ENCODE data around the gene PALLD.
"Not testable (repeated sequence)": the region's sequence is repeated elsewhere in the genome, so short reads cannot be mapped to it uniquely, and the experiment has no call there.

Gene PALLD

DNA sequence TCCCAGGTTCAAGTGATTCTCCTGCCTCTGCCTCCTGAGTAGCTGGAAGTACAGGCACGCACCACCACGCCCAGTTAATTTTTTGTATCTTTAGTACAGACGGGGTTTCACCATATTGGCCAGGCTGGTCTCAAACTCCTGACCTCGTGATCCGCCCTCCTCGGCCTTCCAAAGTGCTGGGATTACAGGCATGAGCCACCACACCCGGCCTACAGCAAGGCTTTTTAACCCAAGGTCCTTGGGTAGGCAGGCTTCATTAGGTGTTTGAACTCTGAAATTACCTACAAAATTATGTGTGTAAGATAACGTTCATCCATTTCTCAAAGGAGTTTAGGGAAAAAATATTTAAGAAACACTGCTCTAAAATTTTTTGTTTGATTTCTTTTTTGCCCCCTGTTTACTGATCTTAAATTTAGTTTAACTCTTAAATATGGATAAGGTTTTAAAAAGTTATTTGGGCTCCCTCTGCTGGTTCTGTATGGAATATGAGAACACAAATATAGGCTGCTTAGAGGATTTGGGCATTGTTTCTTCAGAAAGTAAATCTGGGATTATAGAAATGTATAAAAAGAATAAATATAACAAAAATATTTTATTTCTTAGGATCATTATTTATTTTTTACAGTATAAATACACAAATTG is 420.4 kb downstream of the PALLD start:
- in situ Hi-C loops (cut with HindIII; ENCODE audit: low sequenced_read_pairs), result no loop called here

DNA sequence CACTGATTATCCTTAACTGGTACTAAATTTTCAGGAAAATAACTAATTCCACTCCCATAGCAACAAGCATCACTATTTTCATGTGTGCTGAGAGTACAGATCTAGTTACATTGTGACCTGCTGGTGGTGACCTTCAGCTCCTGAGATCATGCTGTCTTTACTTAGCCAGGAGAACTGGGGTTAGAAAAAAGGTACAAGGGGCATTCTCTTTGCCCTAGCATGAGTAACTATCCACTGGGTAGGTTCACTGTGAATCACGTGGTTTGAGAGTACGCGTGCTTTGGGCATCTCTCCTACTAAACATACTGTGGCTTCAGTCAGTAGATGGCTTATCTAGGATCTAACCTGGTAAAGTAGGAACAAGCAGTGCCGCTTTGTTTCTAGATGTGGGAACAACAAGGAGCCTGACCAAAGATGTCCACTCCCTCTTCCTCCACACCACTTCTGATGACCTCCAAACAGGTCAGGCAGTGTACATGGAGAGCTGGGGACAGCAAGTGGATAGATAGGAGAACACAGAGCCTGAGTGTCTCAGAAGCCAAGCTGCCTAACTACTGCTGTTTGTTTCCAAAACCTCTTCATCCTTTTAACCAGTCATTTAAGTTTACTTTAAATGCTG is 423.0 kb downstream of the PALLD start:
- in situ Hi-C loops (cut with HindIII; ENCODE audit: low sequenced_read_pairs), result loop anchor here (5.0 kb wide), 1 partner anchor 557 kb away; no protein-coding TSS in a partner anchor

DNA sequence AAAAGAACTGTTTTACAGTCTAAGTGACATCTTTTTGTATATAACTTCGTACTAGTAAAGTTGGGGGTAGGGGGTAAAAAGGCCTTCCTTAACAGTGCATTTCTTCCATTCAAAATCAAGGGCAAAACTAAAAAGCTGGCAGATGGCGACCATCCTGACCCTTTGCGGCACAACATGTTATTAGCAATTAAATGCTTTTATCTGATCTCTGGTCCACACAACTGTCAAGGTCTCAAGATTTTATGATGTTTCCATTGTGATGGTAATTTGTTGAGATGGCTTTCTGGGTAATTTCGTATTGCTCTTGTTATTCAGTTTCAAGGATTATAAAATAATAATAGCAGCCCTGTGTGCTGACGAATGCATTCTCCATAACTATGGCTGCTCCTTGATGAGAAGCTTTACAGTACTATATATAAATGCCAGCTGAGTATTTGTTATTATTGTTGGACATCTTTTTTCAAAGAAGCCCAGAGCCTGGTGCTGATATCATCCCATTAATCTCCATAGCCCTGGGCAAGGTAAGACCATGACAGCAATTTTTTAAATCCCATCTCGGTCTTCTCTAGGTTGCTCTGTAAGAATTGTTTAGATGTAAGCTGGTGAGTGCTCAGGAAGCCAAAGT is 423.7 kb downstream of the PALLD start:
- in situ Hi-C loops (cut with HindIII; ENCODE audit: low sequenced_read_pairs), result loop anchor here (5.0 kb wide), 1 partner anchor 557 kb away; no protein-coding TSS in a partner anchor

DNA sequence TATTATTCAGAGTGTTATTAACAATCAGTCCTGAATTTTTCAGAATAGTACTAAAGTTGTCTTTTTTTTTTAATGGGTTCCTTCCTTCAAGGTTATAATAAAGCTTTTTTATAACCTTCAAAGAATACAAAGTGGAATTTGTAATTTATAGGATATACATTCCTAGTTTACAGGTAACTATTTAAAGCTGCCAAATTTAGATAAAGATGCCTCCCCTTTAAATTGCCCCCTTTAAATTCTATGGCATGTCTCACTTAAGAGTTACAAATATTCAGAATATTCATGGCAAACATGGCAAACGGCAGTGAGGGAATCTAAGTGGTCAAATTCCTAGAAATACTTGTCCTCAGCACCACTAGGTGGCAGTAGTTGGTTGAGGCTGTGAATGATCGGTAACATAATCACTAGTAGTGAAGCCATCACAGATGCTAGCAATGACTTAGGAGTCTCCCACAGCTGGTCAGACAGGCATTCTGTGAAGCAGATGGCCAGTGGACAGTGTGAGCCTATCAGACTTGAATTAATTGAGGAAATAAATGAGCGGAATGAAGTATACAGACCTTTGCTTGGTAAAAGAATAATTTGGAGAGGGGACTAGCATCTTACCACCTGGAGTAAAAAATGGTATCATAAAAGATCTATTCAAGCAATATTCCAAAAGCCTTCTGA is 426.8 kb downstream of the PALLD start:
- in situ Hi-C loops (cut with HindIII; ENCODE audit: low sequenced_read_pairs), result loop anchor here (5.0 kb wide), 1 partner anchor 554 kb away; no protein-coding TSS in a partner anchor

DNA sequence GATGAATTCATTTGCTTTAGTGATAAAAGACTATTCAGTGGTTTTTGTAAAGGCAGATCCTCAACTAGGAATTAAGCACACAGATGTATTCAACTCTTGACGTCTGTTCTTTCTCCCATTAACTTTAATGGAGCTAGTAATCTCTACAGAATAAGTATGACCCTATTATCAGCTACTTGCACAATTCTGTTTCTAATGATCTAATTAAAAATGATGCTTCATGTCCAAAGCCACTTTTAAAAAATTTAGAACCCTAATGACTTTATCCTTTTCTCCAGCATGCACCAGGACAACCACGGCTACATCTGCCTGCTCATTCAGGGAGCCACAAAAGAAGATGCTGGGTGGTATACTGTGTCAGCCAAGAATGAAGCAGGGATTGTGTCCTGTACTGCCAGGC is 427.8 kb downstream of the PALLD start:
- in situ Hi-C loops (cut with HindIII; ENCODE audit: low sequenced_read_pairs), result loop anchor here (5.0 kb wide), 1 partner anchor 553 kb away; no protein-coding TSS in a partner anchor

DNA sequence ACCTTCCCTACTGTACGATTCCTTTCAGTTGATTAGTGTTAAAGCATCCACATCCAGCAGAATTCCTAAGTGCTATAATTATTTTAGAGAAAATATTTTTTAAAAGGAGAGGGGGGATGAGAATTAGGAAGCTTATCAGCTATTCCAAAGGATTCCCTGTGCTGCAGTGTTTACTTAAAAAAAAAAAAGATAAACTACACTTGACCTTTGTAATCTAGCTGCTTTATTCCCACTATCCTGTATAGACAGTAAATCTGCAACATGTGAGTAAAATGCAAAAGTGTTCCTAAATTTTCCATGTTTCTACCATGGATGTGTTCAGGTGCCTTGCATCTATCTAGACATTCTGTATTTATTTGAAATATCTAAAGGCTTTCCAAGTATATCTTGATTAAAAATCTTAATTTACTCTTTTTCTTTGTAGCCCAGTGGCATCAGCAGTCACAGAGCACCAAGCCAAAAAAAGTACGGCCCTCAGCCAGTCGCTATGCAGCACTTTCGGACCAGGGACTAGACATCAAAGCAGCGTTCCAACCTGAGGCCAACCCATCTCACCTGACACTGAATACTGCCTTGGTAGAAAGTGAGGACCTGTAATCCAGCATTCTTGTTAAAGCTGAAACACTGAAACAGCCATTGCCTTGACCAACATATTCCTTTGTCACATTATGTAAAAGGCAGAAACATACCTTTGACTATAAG is 429.1 kb downstream of the PALLD start:
- in situ Hi-C loops (cut with HindIII; ENCODE audit: low sequenced_read_pairs), result no loop called here

DNA sequence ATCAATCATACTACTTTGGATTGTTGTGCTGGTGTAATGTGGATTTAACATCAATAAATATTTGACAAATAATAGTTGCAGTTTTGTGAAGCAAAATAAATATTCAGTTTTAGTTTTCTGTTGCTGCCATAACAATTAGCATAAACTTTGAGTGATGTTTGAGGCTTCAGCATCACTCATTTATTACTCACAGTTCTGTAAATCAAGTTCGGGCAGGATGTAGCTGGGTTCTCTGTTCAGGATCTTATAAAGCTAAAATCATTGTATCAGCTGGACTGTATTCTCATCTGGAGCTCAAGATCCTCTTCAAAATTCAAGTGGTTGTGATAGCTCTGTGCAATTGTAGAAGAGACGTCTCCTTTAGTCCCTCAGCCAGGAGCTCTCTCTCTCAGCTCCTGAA is 431.5 kb downstream of the PALLD start:
- in situ Hi-C loops (cut with HindIII; ENCODE audit: low sequenced_read_pairs), result no loop called here

DNA sequence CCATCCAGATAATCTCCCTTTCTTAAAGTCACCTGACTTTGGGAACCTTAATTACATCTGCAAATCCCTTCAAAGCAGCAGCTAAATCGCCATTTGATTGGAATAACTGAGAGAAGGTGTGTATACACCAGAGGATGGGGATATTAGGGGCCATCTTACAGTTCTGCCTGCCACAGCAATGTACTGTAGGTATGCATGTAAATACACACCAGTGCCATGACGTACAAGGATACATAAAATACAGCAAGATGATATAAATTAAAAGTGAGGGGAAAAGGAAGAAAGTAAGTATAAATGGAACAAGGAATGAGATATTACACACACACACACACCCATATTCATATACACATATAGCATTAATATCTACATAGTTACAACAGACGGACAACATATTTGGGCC is 432.0 kb downstream of the PALLD start:
- in situ Hi-C loops (cut with HindIII; ENCODE audit: low sequenced_read_pairs), result no loop called here

DNA sequence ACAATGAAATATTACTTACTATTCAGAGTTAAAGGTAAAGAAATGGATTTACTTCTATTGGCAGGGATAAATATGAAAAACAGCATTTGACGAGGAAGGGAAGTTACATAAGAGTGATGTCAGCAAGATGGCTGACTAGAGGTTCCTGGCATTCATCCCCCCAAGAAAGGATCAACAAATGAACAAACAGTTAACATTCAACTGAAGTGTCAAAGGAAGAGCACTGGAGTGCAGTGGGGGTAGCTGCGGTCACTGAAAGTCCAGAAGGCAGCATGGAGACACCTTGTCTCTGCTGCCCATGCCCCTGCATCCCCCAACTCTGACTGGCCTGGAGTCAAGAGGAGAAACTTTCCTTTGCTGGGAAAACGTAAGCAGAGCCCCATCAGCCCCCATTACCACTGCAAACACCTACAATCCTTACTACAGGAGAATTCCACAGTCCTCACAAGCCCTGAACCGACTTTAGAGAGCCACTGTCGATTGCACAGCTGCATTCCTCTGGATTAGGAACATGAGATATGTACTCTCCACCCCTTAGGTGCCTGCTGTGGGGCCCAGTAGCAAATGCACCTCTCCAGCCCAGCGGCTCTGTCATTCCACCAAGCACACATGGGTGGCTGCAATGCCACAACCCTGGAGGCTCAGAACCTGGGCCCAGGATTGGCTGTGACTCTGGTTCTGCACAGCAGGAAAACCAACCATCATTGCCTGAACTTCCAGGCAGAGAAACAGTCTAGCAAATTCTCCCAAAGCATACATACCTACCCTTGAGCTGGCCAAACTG is 433.8 kb downstream of the PALLD start:
- in situ Hi-C loops (cut with HindIII; ENCODE audit: low sequenced_read_pairs), result no loop called here

DNA sequence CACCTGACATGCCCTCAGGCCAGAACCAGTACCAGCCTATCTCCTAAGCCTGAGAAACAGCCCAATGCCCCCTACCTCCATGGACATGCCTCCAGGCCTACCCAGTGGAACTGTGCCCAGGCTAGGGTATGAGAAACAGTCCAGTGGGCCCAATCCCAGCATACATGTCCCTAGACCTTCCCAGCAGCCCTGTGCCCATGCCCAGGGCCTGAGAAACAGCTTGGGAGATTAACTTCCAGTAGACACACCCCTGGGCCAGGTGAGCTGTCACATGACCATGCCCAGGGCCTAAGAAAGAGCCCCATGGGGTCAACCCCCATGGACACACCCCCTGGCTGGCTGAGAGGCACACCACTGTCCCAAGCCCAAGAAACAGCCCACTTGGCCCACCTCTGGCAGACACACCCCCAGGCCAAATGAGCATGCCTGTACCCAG is 434.4 kb downstream of the PALLD start:
- in situ Hi-C loops (cut with HindIII; ENCODE audit: low sequenced_read_pairs), result no loop called here

DNA sequence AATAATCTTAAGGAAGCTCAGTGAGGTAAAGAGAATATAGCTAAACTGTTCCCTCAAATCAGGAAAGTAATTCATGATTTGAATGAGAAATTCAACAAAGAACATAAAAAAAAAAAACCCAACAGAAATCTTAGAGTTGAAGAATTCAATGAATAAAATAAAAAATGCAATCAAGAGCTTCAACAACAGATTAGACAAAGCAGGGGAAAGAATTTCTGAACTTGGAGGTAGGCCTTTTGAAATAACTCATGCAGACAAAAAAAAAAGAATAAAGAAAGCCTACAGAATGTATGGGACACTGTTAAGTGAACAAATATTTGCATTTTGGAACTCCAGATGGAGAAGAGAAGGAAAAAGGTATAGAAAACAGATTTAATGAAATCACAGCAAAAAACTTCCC is 435.3 kb downstream of the PALLD start:
- in situ Hi-C loops (cut with HindIII; ENCODE audit: low sequenced_read_pairs), result no loop called here

DNA sequence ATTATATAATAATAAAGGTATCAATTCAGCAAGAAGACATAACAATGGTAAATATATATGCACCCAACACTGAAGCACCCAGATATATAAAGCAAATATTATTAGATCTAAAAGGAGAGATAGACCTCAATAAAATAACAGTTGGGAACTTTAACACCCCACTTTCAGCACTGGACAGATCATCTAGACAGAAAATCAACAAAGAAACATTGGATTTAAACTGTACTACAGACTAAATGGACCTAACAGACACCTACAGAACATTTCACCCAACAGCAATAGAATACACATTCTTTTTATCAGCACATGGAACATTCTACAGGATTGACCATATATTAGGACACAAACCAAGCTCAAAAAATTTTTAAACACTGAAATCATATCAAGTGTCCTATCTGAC is 436.6 kb downstream of the PALLD start:
- in situ Hi-C loops (cut with HindIII; ENCODE audit: low sequenced_read_pairs), result no loop called here

DNA sequence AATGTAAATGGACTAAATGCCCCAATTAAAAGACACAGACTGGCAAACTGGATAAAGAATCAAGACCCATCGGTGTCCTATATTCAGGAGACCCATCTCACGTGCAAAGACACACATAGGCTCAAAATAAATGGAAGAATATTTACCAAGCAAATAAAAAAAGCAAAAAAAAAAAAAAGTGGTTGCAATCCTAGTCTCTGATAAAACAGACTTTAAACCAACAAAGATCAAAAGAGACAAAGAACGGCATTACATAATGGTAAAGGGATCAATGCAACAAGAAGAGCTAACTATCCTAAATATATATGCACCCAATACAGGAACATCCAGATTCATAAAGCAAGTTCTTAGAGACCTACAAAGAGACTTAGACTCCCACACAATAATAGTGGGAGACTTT is 440.6 kb downstream of the PALLD start:
- in situ Hi-C loops (cut with HindIII; ENCODE audit: low sequenced_read_pairs), result not testable (repeated sequence)

DNA sequence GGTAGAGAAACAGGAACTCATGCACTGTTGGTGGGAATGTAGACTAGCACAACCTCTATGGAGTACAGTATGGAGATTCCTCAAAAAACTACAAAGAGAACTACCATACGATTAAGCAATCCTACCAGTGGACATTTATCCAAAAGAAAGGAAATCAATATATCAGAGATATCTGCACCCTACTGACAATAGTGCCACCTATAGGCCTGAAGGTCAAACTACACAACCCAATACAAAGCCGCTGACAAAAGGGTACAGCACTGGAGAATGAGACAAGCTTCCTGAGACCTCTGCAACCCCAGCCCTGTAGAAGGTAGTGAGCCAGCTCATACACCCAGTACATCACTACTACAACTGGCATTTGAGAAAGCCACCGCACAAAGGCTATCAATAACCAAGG is 446.1 kb downstream of the PALLD start:
- in situ Hi-C loops (cut with HindIII; ENCODE audit: low sequenced_read_pairs), result no loop called here

DNA sequence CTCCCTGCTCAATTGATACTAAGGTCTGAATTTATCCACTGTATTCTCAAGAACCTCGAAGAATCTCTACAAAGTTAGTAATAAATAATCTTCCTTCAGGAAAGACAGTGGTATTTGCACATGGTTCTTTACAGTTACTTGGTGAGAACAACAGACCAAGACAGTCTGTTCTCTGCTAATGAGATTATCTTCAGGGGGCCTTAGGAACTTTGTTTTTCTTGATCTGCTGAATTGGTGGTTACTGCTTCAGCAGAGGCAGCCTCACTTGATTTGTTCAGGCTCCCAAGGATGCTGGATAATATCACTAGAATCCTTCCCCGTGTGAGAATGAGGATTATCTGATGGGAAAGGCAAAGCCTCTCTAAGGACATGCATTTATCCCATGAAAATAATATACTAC is 448.4 kb downstream of the PALLD start:
- in situ Hi-C loops (cut with HindIII; ENCODE audit: low sequenced_read_pairs), result no loop called here

DNA sequence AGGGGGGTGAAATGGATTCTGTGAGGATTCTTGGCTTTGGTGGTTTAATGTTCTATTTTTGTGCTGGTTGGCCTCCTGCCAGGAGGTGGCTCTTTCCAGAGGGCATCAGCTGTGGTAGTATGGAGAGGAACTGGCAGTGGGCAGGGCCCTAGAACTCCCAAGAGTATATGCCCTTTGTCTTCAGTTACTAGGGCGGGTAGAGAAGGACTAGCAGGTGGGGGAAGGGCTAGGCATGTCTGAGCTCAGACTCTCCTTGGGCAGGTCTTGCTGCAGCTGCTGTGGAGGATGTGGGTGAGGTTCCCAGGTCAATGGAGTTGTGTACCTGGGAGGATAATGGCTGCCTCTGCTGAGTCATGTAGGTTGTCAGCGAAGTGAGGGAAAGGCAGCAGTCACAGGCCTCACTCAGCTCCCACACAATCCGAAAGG is 456.0 kb downstream of the PALLD start:
- in situ Hi-C loops (cut with HindIII; ENCODE audit: low sequenced_read_pairs), result not testable (repeated sequence)

DNA sequence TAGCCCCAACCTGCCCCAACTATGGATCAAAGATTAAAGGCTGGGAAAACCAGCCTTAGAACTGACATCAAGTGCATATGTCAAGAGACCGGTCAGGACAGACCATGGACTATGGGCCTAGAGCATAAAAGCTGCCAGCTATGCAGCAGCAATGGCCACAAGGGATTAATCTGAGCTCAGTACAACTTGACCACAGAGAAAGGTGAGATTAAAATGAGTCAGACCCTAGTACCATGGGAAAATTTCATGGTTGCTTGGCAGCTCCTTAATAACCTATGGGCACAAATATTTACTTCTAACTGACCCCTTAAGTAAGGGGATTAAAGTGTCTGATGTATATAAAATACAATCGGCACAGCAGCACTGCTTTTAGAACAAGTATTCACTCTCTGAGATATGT is 458.8 kb downstream of the PALLD start:
- in situ Hi-C loops (cut with HindIII; ENCODE audit: low sequenced_read_pairs), result no loop called here

DNA sequence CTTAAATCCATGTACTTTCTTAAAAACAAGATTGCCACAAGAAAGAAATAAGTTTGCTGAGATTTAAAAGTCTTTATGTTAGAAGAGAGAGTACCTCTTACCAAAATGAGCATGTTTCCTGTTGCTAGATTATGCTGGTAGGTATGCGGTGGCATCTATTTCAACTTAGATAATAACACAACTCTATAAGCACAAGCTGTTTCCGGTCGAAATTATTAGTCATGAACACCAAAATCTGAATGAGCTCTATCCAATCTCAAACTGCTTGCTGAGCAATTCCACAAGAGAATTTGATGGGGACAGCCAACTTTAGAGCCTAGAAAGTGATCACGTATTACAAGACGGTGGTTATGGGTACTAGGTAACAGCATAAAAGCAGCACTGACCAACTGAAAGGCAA is 463.9 kb downstream of the PALLD start:
- in situ Hi-C loops (cut with HindIII; ENCODE audit: low sequenced_read_pairs), result no loop called here

DNA sequence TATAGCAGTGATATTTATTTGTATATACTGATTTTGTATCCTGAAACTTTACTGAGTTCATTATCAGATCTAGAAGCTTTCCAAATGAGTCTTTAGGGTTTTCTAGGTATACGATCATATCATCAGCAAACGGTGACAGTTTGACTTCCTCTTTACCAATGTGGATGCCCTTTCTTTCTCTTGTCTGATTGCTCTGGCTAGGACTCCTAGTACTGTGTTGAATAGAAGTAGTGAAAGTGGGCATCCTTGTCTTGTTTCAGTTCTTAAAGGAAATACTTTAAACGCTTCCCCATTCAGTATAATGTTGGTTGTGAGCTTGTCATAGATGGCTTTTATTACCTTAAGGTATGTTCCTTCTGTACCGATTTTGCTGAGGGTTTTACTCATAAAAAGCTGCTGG is 475.7 kb downstream of the PALLD start:
- in situ Hi-C loops (cut with HindIII; ENCODE audit: low sequenced_read_pairs), result no loop called here

All from DLD1 (cell line).